Measurements from ENCODE around the gene PCDHA4. TPM values are rescaled to one million over a fixed set of nuclear protein-coding genes. Genes with fewer than 3 reads are reported as not detected.
A peak's percentile ranks its signal among the peaks of the same experiment; 100 is the strongest.
"Not testable (repeated sequence)": the region's sequence is repeated elsewhere in the genome, so short reads cannot be mapped to it uniquely, and the experiment has no call there.

PCDHA4 gene
- total and polyA plus RNA-seq, 4 donors: 0.05 to 0.90 (median 0.78) TPM; not detected in 1

GRCh38 chr5:140829511-140830501 is 22.9 kb downstream of the PCDHA4 start:
- H3K4me3 ChIP-seq (ENCODE audit: low read length in 2 of 2); intact Hi-C loops (cut with DNase I); H3K27ac ChIP-seq (ENCODE audit: low read depth in 1 of 2, low read length in 2 of 2); H3K27me3 ChIP-seq (ENCODE audit: control insufficient read depth in 1 of 2, insufficient read depth in 2 of 2, low read length in 1 of 2); H3K4me1 ChIP-seq (ENCODE audit: control insufficient read depth in 1 of 2, insufficient read depth in 2 of 2, low read length in 2 of 2); ATAC-seq (ENCODE audit: low FRiP score); DNase-seq; H3K36me3 ChIP-seq (ENCODE audit: control insufficient read depth in 1 of 2, insufficient read depth in 2 of 2, low read length in 1 of 2): not testable (repeated sequence)
- H3K9me3 ChIP-seq (ENCODE audit: control insufficient read depth, low read length): peaks cover 20% of the 10 kb centered on the region
- WGBS, 2 donors: 31 to 34% methylated on average over 88 to 106 of the region's 106 CpGs

GRCh38 chr5:140833993-140834392 is 27.1 kb downstream of the PCDHA4 start, which contains the start of gene PCDHA7:
TSS of gene PCDHA7 (plus strand) at chr5:140834269. CDS start at chr5:140834384, 115 bp downstream.
- Histone ChIP-seq H3K4me3 (ENCODE audit: low read length in 2 of 2) (no peak within 1 kb of the TSS), H3K9me3 (ENCODE audit: control insufficient read depth, low read length) (peaks cover 24% of the 10 kb centered on the region), H3K27me3 (ENCODE audit: control insufficient read depth in 1 of 2, insufficient read depth in 2 of 2, low read length in 1 of 2) (no peaks in the 10 kb centered on the region), H3K4me1 (ENCODE audit: control insufficient read depth in 1 of 2, insufficient read depth in 2 of 2, low read length in 2 of 2) (no peaks in the 10 kb centered on the region), H3K27ac (ENCODE audit: low read depth in 1 of 2, low read length in 2 of 2) (no peak within 1 kb of the TSS), H3K36me3 (ENCODE audit: control insufficient read depth in 1 of 2, insufficient read depth in 2 of 2, low read length in 1 of 2) (no peaks in the 10 kb centered on the region)
- no peak for ATAC-seq (ENCODE audit: low FRiP score)
- 7 to 10% methylated on average over 8 of the region's 8 CpGs for WGBS, 2 donors
- DNase-seq: no peak
- intact Hi-C loops (cut with DNase I): no loop called here

- intact Hi-C loops (cut with DNase I); H3K27me3 ChIP-seq (ENCODE audit: control insufficient read depth in 1 of 2, insufficient read depth in 2 of 2, low read length in 1 of 2); ATAC-seq (ENCODE audit: low FRiP score); H3K4me1 ChIP-seq (ENCODE audit: control insufficient read depth in 1 of 2, insufficient read depth in 2 of 2, low read length in 2 of 2); DNase-seq; H3K4me3 ChIP-seq (ENCODE audit: low read length in 2 of 2); H3K27ac ChIP-seq (ENCODE audit: low read depth in 1 of 2, low read length in 2 of 2); H3K36me3 ChIP-seq (ENCODE audit: control insufficient read depth in 1 of 2, insufficient read depth in 2 of 2, low read length in 1 of 2): not testable (repeated sequence)
- WGBS, 2 donors: 12 to 16% methylated on average over 26 to 27 of the region's 38 CpGs
- peaks cover 21% of the 10 kb centered on the region for H3K9me3 ChIP-seq (ENCODE audit: control insufficient read depth, low read length)
Observed at GRCh38 chr5:140834439-140835008, 27.7 kb downstream of the PCDHA4 start.

GRCh38 chr5:140835622-140836510 is 29.0 kb downstream of the PCDHA4 start:
- ATAC-seq (ENCODE audit: low FRiP score) (no peak), DNase-seq (peak in 1 of 2 donors; percentile 71)
- H3K27me3 ChIP-seq (ENCODE audit: control insufficient read depth in 1 of 2, insufficient read depth in 2 of 2, low read length in 1 of 2): no peaks in the 10 kb centered on the region
- H3K9me3 ChIP-seq (ENCODE audit: control insufficient read depth, low read length): peaks cover 14% of the 10 kb centered on the region
- intact Hi-C loops (cut with DNase I): no loop called here
- 33 to 36% methylated on average over 100 to 103 of the region's 103 CpGs for WGBS, 2 donors
- H3K4me3 ChIP-seq (ENCODE audit: low read length in 2 of 2): no peak overlapping the region
- no peaks in the 10 kb centered on the region for H3K36me3 ChIP-seq (ENCODE audit: control insufficient read depth in 1 of 2, insufficient read depth in 2 of 2, low read length in 1 of 2)
- no peaks in the 10 kb centered on the region for H3K4me1 ChIP-seq (ENCODE audit: control insufficient read depth in 1 of 2, insufficient read depth in 2 of 2, low read length in 2 of 2)
- no peak overlapping the region for H3K27ac ChIP-seq (ENCODE audit: low read depth in 1 of 2, low read length in 2 of 2)

GRCh38 chr5:140840978-140841962 is 34.4 kb downstream of the PCDHA4 start, which contains the start of gene PCDHA8:
TSS of gene PCDHA8 (plus strand) at chr5:140841187. CDS start at chr5:140841322, 135 bp downstream.
- ATAC-seq (ENCODE audit: low FRiP score): no peak
- Histone ChIP-seq H3K9me3 (ENCODE audit: control insufficient read depth, low read length) (peaks cover 6% of the 10 kb centered on the region), H3K27ac (ENCODE audit: low read depth in 1 of 2, low read length in 2 of 2) (no peak within 1 kb of the TSS), H3K36me3 (ENCODE audit: control insufficient read depth in 1 of 2, insufficient read depth in 2 of 2, low read length in 1 of 2) (no peaks in the 10 kb centered on the region), H3K27me3 (ENCODE audit: control insufficient read depth in 1 of 2, insufficient read depth in 2 of 2, low read length in 1 of 2) (peaks cover 0 to 1% of the 10 kb centered on the region in 2 donors), H3K4me1 (ENCODE audit: control insufficient read depth in 1 of 2, insufficient read depth in 2 of 2, low read length in 2 of 2) (no peaks in the 10 kb centered on the region), H3K4me3 (ENCODE audit: low read length in 2 of 2) (no peak within 1 kb of the TSS)
- intact Hi-C loops (cut with DNase I): no loop called here
- no peak for DNase-seq
- 11 to 23% methylated on average over 44 to 47 of the region's 47 CpGs for WGBS, 2 donors

GRCh38 chr5:140842798-140843733 is 36.2 kb downstream of the PCDHA4 start:
- ATAC-seq (ENCODE audit: low FRiP score): no peak
- Histone ChIP-seq H3K27ac (ENCODE audit: low read depth in 1 of 2, low read length in 2 of 2) (no peak overlapping the region), H3K9me3 (ENCODE audit: control insufficient read depth, low read length) (peaks cover 4% of the 10 kb centered on the region), H3K4me1 (ENCODE audit: control insufficient read depth in 1 of 2, insufficient read depth in 2 of 2, low read length in 2 of 2) (no peaks in the 10 kb centered on the region), H3K36me3 (ENCODE audit: control insufficient read depth in 1 of 2, insufficient read depth in 2 of 2, low read length in 1 of 2) (no peaks in the 10 kb centered on the region), H3K4me3 (ENCODE audit: low read length in 2 of 2) (no peak overlapping the region), H3K27me3 (ENCODE audit: control insufficient read depth in 1 of 2, insufficient read depth in 2 of 2, low read length in 1 of 2) (peaks cover 0 to 1% of the 10 kb centered on the region in 2 donors)
- 38% methylated on average over 87 of the region's 87 CpGs; no CpG with 5 or more reads in 1 of the 2 donors for WGBS, 2 donors
- intact Hi-C loops (cut with DNase I): no loop called here
- DNase-seq: peak in 1 of 2 donors; percentile 72
